HepG2 (cell line): Measurements from ENCODE around the gene ARIH2. TPM values are rescaled to one million over a fixed set of nuclear protein-coding genes. Genes with fewer than 3 reads are reported as not detected.

Source experiments
- CBFB ChIP-seq: sonication (generic); formaldehyde crosslinking; IDR thresholded peaks from 2 replicates; pipeline ENCODE4 v1.4.0; 2020; ENCODE audit warnings: missing genetic modification reagents
- HNF4A ChIP-seq: sonication (generic); formaldehyde crosslinking; IDR thresholded peaks from 2 replicates; pipeline ENCODE4 v1.4.0; 2020; ENCODE audit warnings: missing genetic modification reagents
- NFIB ChIP-seq: sonication (generic); formaldehyde crosslinking; IDR thresholded peaks from 2 replicates; pipeline ENCODE4 v1.9.0; 2021; ENCODE audit warnings: missing genetic modification reagents, mild to moderate bottlenecking, borderline replicate concordance
- TARDBP ChIP-seq: sonication (generic); formaldehyde crosslinking; IDR thresholded peaks from 2 replicates; pipeline ENCODE4 v1.8.0; 2022; ENCODE audit warnings: mild to moderate bottlenecking, missing genetic modification reagents
- TEAD3 ChIP-seq: optimal IDR thresholded peaks from 2 replicates; pipeline ENCODE3; 2016; ENCODE audit warnings: borderline replicate concordance
- ZFY ChIP-seq: sonication (generic); formaldehyde crosslinking; IDR thresholded peaks from 2 replicates; pipeline ENCODE4 v1.4.0; 2020; ENCODE audit warnings: missing genetic modification reagents
- ZNF773 ChIP-seq: sonication (generic); formaldehyde crosslinking; IDR thresholded peaks from 2 replicates; pipeline ENCODE4 v1.4.0; 2020; ENCODE audit warnings: missing genetic modification reagents, borderline replicate concordance
- polyA plus RNA-seq, 8 experiments: library from polyadenylated mRNA; depleted of rRNA in 3 of 8; stranded (reverse) in 7 of 8; unstranded in 1 of 8; fragments of >200 nt; fragmentation: Illumina TruSeq in 4 of 8; extraction: Trizol in 4 of 8; gene quantifications; 2 replicates each; pipeline versions ENCODE4 v1.2.1 to v1.2.3, GENCODE V29; 2011 to 2016; ENCODE audit warnings: low read depth in 4 of 8, missing spikeins in 1 of 8, mixed read lengths in 1 of 8; ENCODE audit not compliant: insufficient read depth in 1 of 8
- total RNA-seq, 5 experiments: library from RNA; depleted of rRNA; stranded (reverse); fragments of >200 nt; fragmentation: Illumina TruSeq; extraction: Trizol; gene quantifications; 2 replicates each; pipeline ENCODE4 v1.2.3, GENCODE V29; 2016; ENCODE audit warnings: low read depth in 1 of 5
- TF ChIP-seq, protein P1 (sequence below): sonication (generic); formaldehyde crosslinking; IDR thresholded peaks from 2 replicates; pipeline ENCODE4 v1.4.0; 2020; ENCODE audit warnings: mild to moderate bottlenecking, missing genetic modification reagents
- TF ChIP-seq, protein P2 (sequence below): IDR thresholded peaks from 2 replicates; pipeline ENCODE4 v1.6.1; 2012; ENCODE audit warnings: inconsistent platforms
- TF ChIP-seq, protein P3 (sequence below): sonication (generic); formaldehyde crosslinking; IDR thresholded peaks from 2 replicates; pipeline ENCODE4 v1.4.0; 2020; ENCODE audit warnings: missing genetic modification reagents, borderline replicate concordance
- TF ChIP-seq, protein P4 (sequence below): sonication (generic); formaldehyde crosslinking; IDR thresholded peaks from 2 replicates; pipeline ENCODE4 v1.4.0; 2020; ENCODE audit warnings: missing genetic modification reagents
- TF ChIP-seq, protein P5 (sequence below): sonication (generic); formaldehyde crosslinking; IDR thresholded peaks from 2 replicates; pipeline ENCODE4 v1.5.0; 2020; ENCODE audit warnings: missing genetic modification reagents
- TF ChIP-seq, protein P6 (sequence below): sonication (generic); formaldehyde crosslinking; IDR thresholded peaks from 2 replicates; pipeline ENCODE4 v1.5.0; 2020; ENCODE audit warnings: mild to moderate bottlenecking, missing genetic modification reagents

ARIH2 gene
- total and polyA plus RNA-seq, 2 of the 13 experiments (the other 11 are each of a cell fraction or from before 2014, with no cell fraction given) = 64.8 to 83.3 TPM

DNA sequence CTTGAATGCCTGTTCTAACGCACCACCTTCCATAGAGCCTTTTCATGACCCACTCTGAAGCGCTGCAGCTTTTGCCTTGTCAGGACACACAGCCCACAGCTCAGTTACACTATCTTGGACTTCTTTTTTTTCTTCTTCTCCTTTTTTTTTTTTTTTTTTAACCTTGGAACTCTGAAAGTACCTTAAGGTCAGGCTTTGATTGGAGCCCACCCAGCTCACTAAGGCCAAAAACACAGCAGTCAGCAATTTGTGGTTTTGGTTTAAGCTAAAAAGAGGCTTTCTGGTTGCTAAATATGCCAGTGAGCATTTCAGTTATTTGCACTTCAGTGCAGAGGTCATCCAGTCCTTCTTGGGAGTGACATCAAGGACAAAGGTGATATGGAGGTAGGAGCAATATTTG is 21.7 kb upstream of the ARIH2 start (continued):
- TF ChIP-seq, protein P1, sequence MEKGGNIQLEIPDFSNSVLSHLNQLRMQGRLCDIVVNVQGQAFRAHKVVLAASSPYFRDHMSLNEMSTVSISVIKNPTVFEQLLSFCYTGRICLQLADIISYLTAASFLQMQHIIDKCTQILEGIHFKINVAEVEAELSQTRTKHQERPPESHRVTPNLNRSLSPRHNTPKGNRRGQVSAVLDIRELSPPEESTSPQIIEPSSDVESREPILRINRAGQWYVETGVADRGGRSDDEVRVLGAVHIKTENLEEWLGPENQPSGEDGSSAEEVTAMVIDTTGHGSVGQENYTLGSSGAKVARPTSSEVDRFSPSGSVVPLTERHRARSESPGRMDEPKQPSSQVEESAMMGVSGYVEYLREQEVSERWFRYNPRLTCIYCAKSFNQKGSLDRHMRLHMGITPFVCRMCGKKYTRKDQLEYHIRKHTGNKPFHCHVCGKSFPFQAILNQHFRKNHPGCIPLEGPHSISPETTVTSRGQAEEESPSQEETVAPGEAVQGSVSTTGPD = 0 out of 2 replicates have a peak, but pooled peaks have one; percentile 48
- TF ChIP-seq HNF4A (CRISPR knock-in tag) = peak; percentile 32; the same call in 1 of the 2 replicates
- peak; percentile 40; the same call in 1 of the 2 replicates for TF ChIP-seq TARDBP (CRISPR knock-in tag)
- no peak for TF ChIP-seq ZNF773 (CRISPR knock-in tag)
- peak; percentile 28 for TF ChIP-seq TEAD3 (CRISPR knock-in tag)
- TF ChIP-seq, protein P2, sequence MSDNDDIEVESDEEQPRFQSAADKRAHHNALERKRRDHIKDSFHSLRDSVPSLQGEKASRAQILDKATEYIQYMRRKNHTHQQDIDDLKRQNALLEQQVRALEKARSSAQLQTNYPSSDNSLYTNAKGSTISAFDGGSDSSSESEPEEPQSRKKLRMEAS = no peak
- TF ChIP-seq, protein P3, sequence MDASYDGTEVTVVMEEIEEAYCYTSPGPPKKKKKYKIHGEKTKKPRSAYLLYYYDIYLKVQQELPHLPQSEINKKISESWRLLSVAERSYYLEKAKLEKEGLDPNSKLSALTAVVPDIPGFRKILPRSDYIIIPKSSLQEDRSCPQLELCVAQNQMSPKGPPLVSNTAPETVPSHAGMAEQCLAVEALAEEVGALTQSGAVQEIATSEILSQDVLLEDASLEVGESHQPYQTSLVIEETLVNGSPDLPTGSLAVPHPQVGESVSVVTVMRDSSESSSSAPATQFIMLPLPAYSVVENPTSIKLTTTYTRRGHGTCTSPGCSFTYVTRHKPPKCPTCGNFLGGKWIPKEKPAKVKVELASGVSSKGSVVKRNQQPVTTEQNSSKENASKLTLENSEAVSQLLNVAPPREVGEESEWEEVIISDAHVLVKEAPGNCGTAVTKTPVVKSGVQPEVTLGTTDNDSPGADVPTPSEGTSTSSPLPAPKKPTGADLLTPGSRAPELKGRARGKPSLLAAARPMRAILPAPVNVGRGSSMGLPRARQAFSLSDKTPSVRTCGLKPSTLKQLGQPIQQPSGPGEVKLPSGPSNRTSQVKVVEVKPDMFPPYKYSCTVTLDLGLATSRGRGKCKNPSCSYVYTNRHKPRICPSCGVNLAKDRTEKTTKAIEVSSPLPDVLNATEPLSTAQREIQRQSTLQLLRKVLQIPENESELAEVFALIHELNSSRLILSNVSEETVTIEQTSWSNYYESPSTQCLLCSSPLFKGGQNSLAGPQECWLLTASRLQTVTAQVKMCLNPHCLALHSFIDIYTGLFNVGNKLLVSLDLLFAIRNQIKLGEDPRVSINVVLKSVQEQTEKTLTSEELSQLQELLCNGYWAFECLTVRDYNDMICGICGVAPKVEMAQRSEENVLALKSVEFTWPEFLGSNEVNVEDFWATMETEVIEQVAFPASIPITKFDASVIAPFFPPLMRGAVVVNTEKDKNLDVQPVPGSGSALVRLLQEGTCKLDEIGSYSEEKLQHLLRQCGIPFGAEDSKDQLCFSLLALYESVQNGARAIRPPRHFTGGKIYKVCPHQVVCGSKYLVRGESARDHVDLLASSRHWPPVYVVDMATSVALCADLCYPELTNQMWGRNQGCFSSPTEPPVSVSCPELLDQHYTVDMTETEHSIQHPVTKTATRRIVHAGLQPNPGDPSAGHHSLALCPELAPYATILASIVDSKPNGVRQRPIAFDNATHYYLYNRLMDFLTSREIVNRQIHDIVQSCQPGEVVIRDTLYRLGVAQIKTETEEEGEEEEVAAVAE (CRISPR knock-in tag) = 0 out of 2 replicates have a peak, but pooled peaks have one; percentile 6
- TF ChIP-seq, protein P4, sequence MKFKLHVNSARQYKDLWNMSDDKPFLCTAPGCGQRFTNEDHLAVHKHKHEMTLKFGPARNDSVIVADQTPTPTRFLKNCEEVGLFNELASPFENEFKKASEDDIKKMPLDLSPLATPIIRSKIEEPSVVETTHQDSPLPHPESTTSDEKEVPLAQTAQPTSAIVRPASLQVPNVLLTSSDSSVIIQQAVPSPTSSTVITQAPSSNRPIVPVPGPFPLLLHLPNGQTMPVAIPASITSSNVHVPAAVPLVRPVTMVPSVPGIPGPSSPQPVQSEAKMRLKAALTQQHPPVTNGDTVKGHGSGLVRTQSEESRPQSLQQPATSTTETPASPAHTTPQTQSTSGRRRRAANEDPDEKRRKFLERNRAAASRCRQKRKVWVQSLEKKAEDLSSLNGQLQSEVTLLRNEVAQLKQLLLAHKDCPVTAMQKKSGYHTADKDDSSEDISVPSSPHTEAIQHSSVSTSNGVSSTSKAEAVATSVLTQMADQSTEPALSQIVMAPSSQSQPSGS (CRISPR knock-in tag) = 0 out of 2 replicates have a peak, but pooled peaks have one; percentile 8
- no peak for TF ChIP-seq NFIB (CRISPR knock-in tag)
- TF ChIP-seq ZFY = no peak
- 0 out of 2 replicates have a peak, but pooled peaks have one; percentile 15 for TF ChIP-seq CBFB (CRISPR knock-in tag)
- TF ChIP-seq, protein P5, sequence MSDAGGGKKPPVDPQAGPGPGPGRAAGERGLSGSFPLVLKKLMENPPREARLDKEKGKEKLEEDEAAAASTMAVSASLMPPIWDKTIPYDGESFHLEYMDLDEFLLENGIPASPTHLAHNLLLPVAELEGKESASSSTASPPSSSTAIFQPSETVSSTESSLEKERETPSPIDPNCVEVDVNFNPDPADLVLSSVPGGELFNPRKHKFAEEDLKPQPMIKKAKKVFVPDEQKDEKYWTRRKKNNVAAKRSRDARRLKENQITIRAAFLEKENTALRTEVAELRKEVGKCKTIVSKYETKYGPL = no peak
- TF ChIP-seq, protein P6, sequence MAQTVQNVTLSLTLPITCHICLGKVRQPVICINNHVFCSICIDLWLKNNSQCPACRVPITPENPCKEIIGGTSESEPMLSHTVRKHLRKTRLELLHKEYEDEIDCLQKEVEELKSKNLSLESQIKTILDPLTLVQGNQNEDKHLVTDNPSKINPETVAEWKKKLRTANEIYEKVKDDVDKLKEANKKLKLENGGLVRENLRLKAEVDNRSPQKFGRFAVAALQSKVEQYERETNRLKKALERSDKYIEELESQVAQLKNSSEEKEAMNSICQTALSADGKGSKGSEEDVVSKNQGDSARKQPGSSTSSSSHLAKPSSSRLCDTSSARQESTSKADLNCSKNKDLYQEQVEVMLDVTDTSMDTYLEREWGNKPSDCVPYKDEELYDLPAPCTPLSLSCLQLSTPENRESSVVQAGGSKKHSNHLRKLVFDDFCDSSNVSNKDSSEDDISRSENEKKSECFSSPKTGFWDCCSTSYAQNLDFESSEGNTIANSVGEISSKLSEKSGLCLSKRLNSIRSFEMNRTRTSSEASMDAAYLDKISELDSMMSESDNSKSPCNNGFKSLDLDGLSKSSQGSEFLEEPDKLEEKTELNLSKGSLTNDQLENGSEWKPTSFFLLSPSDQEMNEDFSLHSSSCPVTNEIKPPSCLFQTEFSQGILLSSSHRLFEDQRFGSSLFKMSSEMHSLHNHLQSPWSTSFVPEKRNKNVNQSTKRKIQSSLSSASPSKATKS (CRISPR knock-in tag) = no peak
